Measurements from ENCODE around the gene PLA2G5. TPM values are rescaled to one million over a fixed set of nuclear protein-coding genes. Genes with fewer than 3 reads are reported as not detected.

Gene PLA2G5
- polyA plus RNA-seq, 2 donors = 4.0 to 4.2 TPM

DNA sequence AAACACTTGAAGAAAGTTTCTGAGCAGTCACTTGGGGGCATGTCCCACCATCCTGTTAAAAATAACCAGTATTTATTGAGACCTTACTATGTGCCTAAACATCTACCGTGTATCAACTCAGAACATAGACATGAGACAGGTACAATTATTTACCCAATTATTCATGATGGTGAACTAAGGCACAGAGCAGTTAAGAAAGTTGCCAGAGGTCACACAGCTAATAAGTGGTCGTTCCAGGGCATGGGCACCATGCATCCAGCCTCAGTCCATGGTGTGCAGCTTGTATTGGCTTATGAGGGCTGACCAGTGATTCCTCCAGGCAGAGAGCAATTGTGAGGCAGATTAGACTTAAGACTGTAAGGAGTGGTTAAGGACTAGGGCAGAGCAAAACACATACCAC is 5.4 kb downstream of the PLA2G5 start:
- Histone ChIP-seq H3K9me3 (ENCODE audit: control insufficient read depth in 2 of 2, insufficient read depth in 1 of 2, low read depth in 1 of 2, low read length in 1 of 2) (no peaks in the 10 kb centered on the region), H3K4me3 (ENCODE audit: low read depth in 1 of 2, low read length in 2 of 2) (no peak overlapping the region), H3K4me1 (ENCODE audit: control insufficient read depth in 2 of 2, insufficient read depth in 2 of 2, low read length in 1 of 2) (no peaks in the 10 kb centered on the region), H3K27ac (ENCODE audit: low read depth in 2 of 2, low read length in 1 of 2) (no peak overlapping the region), H3K27me3 (ENCODE audit: control insufficient read depth in 1 of 2, insufficient read depth in 2 of 2, low read length in 2 of 2) (no peaks in the 10 kb centered on the region), H3K36me3 (ENCODE audit: control insufficient read depth in 2 of 2, insufficient read depth in 2 of 2, low read length in 1 of 2) (no peaks in the 10 kb centered on the region)
- 77 to 79% methylated on average over 2 of the region's 2 CpGs for WGBS, 2 donors

DNA sequence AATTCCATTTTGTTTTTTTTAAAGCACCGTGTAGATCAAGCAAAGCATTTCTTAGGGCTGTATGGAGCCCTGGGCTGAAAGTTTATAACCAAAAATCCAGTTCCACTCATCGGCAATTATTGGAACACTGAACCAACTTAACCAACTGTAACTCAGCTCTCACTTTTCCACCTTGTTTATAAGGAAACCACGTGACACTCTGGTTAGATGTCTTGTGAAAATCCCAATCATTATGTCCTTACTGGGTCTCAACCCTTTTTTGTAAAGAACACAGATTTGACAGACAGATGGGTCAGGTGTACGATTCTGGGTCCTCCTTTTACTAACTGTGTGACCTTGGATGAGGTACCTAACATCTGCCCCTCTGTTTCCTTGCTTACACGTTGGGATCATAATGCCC is 6.2 kb downstream of the PLA2G5 start:
- WGBS, 2 donors = 62 to 67% methylated on average over 5 of the region's 5 CpGs
- H3K4me1 ChIP-seq (ENCODE audit: control insufficient read depth in 2 of 2, insufficient read depth in 2 of 2, low read length in 1 of 2) = no peaks in the 10 kb centered on the region
- no peaks in the 10 kb centered on the region for H3K27me3 ChIP-seq (ENCODE audit: control insufficient read depth in 1 of 2, insufficient read depth in 2 of 2, low read length in 2 of 2)
- H3K36me3 ChIP-seq (ENCODE audit: control insufficient read depth in 2 of 2, insufficient read depth in 2 of 2, low read length in 1 of 2) = no peaks in the 10 kb centered on the region
- no peak overlapping the region for H3K4me3 ChIP-seq (ENCODE audit: low read depth in 1 of 2, low read length in 2 of 2)
- H3K27ac ChIP-seq (ENCODE audit: low read depth in 2 of 2, low read length in 1 of 2) = no peak overlapping the region
- no peaks in the 10 kb centered on the region for H3K9me3 ChIP-seq (ENCODE audit: control insufficient read depth in 2 of 2, insufficient read depth in 1 of 2, low read depth in 1 of 2, low read length in 1 of 2)

DNA sequence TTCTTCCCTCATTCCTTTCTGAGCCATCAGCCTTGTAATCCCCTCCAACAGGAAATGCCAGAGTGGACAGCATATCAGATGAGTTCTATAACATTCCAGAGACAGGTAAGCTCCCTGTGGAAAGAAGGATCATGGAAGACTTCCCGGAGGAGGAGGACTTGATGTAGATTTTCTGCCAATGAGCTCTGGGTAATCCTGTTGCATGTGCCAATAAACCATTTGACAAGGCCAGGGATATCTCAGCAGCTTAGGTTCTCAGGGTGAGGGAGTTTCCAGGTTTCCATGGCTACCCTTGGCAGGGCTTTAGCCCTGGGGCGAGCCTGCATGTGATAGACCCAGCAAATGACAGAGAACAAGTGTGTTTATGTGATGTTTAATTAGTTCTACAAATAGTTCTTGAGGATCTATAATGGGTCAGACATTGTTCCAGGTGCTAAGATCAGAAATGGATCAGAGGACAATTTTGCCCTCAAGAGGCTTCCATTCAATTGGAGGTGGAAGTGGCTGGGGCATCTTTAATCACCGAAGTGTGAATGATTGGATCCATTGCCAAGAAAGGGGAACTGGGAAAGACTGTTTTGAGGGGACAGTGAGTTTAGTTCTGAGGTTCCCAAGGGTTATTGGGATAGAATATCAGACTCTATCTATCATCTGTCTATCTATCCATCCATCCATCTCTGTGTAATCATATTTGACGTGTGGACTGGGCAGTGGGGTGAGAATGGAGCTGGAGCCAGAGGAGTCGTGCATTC is 6.9 kb downstream of the PLA2G5 start:
- no peak overlapping the region for H3K27ac ChIP-seq (ENCODE audit: low read depth in 2 of 2, low read length in 1 of 2)
- H3K27me3 ChIP-seq (ENCODE audit: control insufficient read depth in 1 of 2, insufficient read depth in 2 of 2, low read length in 2 of 2) = no peaks in the 10 kb centered on the region
- no peaks in the 10 kb centered on the region for H3K36me3 ChIP-seq (ENCODE audit: control insufficient read depth in 2 of 2, insufficient read depth in 2 of 2, low read length in 1 of 2)
- no peaks in the 10 kb centered on the region for H3K9me3 ChIP-seq (ENCODE audit: control insufficient read depth in 2 of 2, insufficient read depth in 1 of 2, low read depth in 1 of 2, low read length in 1 of 2)
- H3K4me1 ChIP-seq (ENCODE audit: control insufficient read depth in 2 of 2, insufficient read depth in 2 of 2, low read length in 1 of 2) = no peaks in the 10 kb centered on the region
- WGBS, 2 donors = 75 to 77% methylated on average over 5 of the region's 5 CpGs
- no peak overlapping the region for H3K4me3 ChIP-seq (ENCODE audit: low read depth in 1 of 2, low read length in 2 of 2)

DNA sequence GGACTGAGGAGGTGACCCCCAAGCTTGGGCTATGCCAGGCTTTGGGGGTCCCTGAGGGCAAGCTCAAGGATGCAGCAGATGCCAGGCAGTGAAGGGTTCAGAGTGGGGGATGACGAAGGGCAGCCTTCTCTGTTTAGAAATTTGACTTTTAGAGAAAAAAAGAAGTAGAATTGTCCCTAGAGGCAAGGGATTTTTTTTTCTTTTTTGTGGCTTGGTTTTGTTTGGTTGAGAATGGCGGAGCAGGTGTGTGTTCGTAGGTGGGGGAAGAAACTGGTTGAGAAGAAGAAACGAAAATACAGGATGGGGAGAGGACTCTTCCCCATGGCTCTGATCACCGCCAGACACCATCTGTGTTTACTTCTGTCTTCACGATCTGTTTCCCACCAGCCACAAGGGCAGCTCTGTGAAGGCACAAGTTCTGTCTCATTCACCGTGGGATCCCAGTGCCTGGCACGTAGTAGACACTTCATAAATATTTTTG is 8.2 kb downstream of the PLA2G5 start:
- Histone ChIP-seq H3K27ac (ENCODE audit: low read depth in 2 of 2, low read length in 1 of 2) (no peak overlapping the region), H3K9me3 (ENCODE audit: control insufficient read depth in 2 of 2, insufficient read depth in 1 of 2, low read depth in 1 of 2, low read length in 1 of 2) (no peaks in the 10 kb centered on the region), H3K36me3 (ENCODE audit: control insufficient read depth in 2 of 2, insufficient read depth in 2 of 2, low read length in 1 of 2) (no peaks in the 10 kb centered on the region), H3K4me3 (ENCODE audit: low read depth in 1 of 2, low read length in 2 of 2) (no peak overlapping the region), H3K27me3 (ENCODE audit: control insufficient read depth in 1 of 2, insufficient read depth in 2 of 2, low read length in 2 of 2) (no peaks in the 10 kb centered on the region), H3K4me1 (ENCODE audit: control insufficient read depth in 2 of 2, insufficient read depth in 2 of 2, low read length in 1 of 2) (no peaks in the 10 kb centered on the region)
- WGBS, 2 donors = 44 to 56% methylated on average over 8 of the region's 8 CpGs

DNA sequence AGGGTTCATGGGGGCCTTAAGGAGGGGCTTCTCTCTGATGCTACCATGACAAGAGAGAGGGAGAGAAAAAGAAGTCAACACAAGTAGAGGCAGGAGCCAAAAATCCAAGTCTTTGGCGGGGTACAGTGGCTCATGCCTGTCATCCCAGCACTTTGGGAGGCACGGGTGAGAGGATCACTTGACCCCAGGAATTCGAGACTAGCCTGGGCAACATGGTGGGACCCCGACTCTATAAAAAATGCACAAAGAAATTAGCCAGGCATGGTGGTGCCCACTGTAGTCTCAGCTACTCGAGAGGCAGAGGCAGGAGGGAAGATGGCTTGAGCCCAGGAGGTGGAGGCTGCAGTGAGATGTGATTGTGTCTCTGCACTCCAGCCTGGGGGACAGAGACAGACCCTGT is 8.7 kb downstream of the PLA2G5 start:
- Histone ChIP-seq H3K27ac (ENCODE audit: low read depth in 2 of 2, low read length in 1 of 2) (no peak overlapping the region), H3K9me3 (ENCODE audit: control insufficient read depth in 2 of 2, insufficient read depth in 1 of 2, low read depth in 1 of 2, low read length in 1 of 2) (no peaks in the 10 kb centered on the region), H3K4me3 (ENCODE audit: low read depth in 1 of 2, low read length in 2 of 2) (no peak overlapping the region), H3K4me1 (ENCODE audit: control insufficient read depth in 2 of 2, insufficient read depth in 2 of 2, low read length in 1 of 2) (no peaks in the 10 kb centered on the region), H3K27me3 (ENCODE audit: control insufficient read depth in 1 of 2, insufficient read depth in 2 of 2, low read length in 2 of 2) (no peaks in the 10 kb centered on the region), H3K36me3 (ENCODE audit: control insufficient read depth in 2 of 2, insufficient read depth in 2 of 2, low read length in 1 of 2) (no peaks in the 10 kb centered on the region)
- 82% methylated on average over 5 of the region's 5 CpGs for WGBS, 2 donors

DNA sequence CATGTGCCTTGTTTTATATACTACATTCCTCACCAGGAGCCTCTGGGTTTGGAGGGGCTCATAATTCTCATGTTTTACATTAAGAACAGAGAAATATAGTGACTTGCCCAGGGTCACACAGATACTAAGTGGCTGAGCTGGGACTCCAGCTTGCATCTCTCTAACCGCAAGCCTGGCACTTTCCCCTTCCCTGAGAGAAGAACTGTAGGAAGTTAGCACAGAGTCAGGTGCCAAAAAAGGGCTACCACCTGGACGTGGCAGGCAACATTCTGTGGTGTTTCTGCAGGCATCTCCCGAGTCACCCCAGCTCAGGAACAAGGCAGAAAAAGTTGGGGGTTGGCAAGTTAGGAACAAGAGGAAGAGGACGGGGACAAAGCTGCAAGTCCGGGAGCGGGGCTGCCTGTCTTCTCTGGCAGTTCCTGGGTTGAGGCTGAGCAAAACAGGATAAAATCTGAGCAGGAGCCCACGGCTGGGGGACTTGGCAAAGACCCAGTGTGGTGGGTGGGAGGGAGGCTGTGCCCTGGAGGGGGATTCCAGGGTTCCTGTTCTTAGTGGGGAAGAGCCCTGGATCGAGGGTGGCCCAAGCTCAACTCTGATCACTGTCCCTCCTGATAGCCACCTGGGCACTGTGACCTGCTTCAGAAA is 9.8 kb downstream of the PLA2G5 start:
- no peaks in the 10 kb centered on the region for H3K27me3 ChIP-seq (ENCODE audit: control insufficient read depth in 1 of 2, insufficient read depth in 2 of 2, low read length in 2 of 2)
- no peak overlapping the region for H3K27ac ChIP-seq (ENCODE audit: low read depth in 2 of 2, low read length in 1 of 2)
- WGBS, 2 donors = 57 to 62% methylated on average over 8 of the region's 8 CpGs

DNA sequence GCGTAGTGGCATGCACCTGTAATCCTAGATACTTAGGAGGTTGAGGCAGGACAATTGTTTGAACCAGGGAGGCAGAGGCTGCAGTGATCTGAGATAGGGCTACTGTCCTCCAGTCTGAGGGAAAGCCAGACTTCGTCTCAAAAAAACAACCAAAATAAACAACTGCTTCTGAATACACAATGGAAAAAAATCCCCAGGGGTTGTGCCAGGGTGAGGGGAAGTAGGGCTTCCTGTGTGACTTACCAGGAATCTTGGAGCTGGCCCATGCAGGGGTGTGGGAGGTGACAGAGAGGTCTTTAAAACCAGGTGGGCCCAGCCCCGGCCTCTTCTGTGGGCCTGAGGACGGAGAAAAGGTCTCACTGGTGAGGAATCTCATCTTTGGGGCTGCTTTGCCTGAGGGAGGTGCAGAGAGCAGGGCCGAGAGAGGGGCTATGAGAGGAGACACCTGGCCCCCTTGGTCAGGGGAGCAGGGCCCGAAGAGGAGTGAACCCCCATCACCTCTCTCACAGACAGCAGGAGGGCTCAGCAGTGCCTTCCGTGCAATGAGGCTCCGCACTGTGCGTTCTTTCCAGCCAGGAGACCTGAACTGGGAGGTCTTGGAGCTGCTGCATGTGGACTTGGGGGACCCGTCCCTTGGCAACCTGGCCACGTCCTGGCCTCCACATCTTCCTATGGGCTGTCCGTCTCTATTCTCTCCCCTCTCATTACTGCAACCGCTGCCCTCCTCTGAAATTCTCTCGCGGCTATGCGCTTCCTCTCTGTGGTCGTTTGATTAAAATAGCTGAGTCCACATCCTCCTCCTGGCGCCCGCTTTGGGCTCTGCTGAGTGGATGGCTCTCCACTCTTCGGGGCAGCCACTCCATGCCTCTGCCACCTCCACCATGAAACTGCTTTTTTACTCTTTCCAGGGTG is 10.7 kb downstream of the PLA2G5 start:
- WGBS, 2 donors = 64 to 66% methylated on average over 20 of the region's 20 CpGs
- H3K27me3 ChIP-seq (ENCODE audit: control insufficient read depth in 1 of 2, insufficient read depth in 2 of 2, low read length in 2 of 2) = no peaks in the 10 kb centered on the region
- H3K36me3 ChIP-seq (ENCODE audit: control insufficient read depth in 2 of 2, insufficient read depth in 2 of 2, low read length in 1 of 2) = no peaks in the 10 kb centered on the region
- no peak overlapping the region for H3K27ac ChIP-seq (ENCODE audit: low read depth in 2 of 2, low read length in 1 of 2)
- no peak overlapping the region for H3K4me3 ChIP-seq (ENCODE audit: low read depth in 1 of 2, low read length in 2 of 2)
- H3K9me3 ChIP-seq (ENCODE audit: control insufficient read depth in 2 of 2, insufficient read depth in 1 of 2, low read depth in 1 of 2, low read length in 1 of 2) = no peaks in the 10 kb centered on the region
- no peaks in the 10 kb centered on the region for H3K4me1 ChIP-seq (ENCODE audit: control insufficient read depth in 2 of 2, insufficient read depth in 2 of 2, low read length in 1 of 2)

More for the DNA sequence above, 9.8 kb downstream of the PLA2G5 start:
- no peaks in the 10 kb centered on the region for H3K36me3 ChIP-seq (ENCODE audit: control insufficient read depth in 2 of 2, insufficient read depth in 2 of 2, low read length in 1 of 2)
- no peak overlapping the region for H3K4me3 ChIP-seq (ENCODE audit: low read depth in 1 of 2, low read length in 2 of 2)
- no peaks in the 10 kb centered on the region for H3K4me1 ChIP-seq (ENCODE audit: control insufficient read depth in 2 of 2, insufficient read depth in 2 of 2, low read length in 1 of 2)
- H3K9me3 ChIP-seq (ENCODE audit: control insufficient read depth in 2 of 2, insufficient read depth in 1 of 2, low read depth in 1 of 2, low read length in 1 of 2) = no peaks in the 10 kb centered on the region

DNA sequence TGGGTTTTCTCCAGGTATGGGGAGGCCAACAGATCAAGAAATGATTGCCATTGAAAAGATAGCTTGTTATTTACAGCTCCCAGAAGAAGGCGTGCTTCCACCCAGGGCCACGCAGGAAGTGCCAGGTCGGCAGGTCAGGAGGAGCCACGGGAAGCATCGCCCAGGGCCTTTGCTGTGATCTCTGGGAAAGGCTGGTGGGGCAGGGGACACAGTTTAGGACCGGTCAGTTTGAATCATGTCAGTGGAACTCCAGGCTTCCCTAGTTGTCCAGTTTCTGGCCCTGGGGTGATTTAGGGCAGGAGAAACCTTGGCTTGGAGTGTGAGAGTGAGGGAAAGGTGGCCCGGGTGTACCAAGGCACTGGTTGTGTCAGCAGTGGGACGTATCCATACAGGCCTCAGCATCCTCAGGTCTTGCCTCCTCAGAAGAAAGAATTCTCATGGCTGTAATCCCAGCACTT is 11.4 kb downstream of the PLA2G5 start:
- H3K27ac ChIP-seq (ENCODE audit: low read depth in 2 of 2, low read length in 1 of 2) = no peak overlapping the region
- no peaks in the 10 kb centered on the region for H3K27me3 ChIP-seq (ENCODE audit: control insufficient read depth in 1 of 2, insufficient read depth in 2 of 2, low read length in 2 of 2)
- H3K4me3 ChIP-seq (ENCODE audit: low read depth in 1 of 2, low read length in 2 of 2) = no peak overlapping the region
- H3K36me3 ChIP-seq (ENCODE audit: control insufficient read depth in 2 of 2, insufficient read depth in 2 of 2, low read length in 1 of 2) = no peaks in the 10 kb centered on the region
- 72 to 73% methylated on average over 8 of the region's 8 CpGs for WGBS, 2 donors
- H3K4me1 ChIP-seq (ENCODE audit: control insufficient read depth in 2 of 2, insufficient read depth in 2 of 2, low read length in 1 of 2) = no peaks in the 10 kb centered on the region
- no peaks in the 10 kb centered on the region for H3K9me3 ChIP-seq (ENCODE audit: control insufficient read depth in 2 of 2, insufficient read depth in 1 of 2, low read depth in 1 of 2, low read length in 1 of 2)

DNA sequence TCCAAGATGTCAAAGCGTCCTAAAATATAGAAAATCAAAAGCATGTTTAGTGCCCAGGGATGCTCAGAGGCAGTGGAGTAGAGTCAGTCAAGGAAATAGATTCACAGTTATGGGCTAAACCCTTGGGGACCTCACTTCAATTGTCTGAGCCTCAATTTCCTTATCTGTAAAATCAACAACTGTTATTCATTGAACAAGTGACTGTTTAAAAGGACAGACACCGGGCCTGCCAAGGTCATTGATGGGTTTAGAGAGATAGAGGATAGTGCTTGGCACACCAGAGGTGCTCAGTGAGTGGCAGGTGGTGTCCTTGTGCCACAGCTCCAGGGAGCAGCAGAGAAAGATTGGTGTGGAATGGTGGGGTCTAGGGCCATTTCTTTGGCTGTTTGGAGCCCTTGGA is 12.8 kb downstream of the PLA2G5 start:
- WGBS, 2 donors = 68 to 75% methylated on average over 2 of the region's 2 CpGs
- no peaks in the 10 kb centered on the region for H3K9me3 ChIP-seq (ENCODE audit: control insufficient read depth in 2 of 2, insufficient read depth in 1 of 2, low read depth in 1 of 2, low read length in 1 of 2)
- no peaks in the 10 kb centered on the region for H3K36me3 ChIP-seq (ENCODE audit: control insufficient read depth in 2 of 2, insufficient read depth in 2 of 2, low read length in 1 of 2)
- H3K27ac ChIP-seq (ENCODE audit: low read depth in 2 of 2, low read length in 1 of 2) = no peak overlapping the region
- H3K4me1 ChIP-seq (ENCODE audit: control insufficient read depth in 2 of 2, insufficient read depth in 2 of 2, low read length in 1 of 2) = no peaks in the 10 kb centered on the region
- H3K4me3 ChIP-seq (ENCODE audit: low read depth in 1 of 2, low read length in 2 of 2) = no peak overlapping the region
- H3K27me3 ChIP-seq (ENCODE audit: control insufficient read depth in 1 of 2, insufficient read depth in 2 of 2, low read length in 2 of 2) = no peaks in the 10 kb centered on the region

Data from esophagus (tissue), 2 donors.